ENCODE results near the gene GRIN2C. TPM values are rescaled to one million over a fixed set of nuclear protein-coding genes. Genes with fewer than 3 reads are reported as not detected.

Gene GRIN2C
- total and polyA plus RNA-seq, 2 donors from 2014 or later, result 0.15 to 0.31 TPM

DNA sequence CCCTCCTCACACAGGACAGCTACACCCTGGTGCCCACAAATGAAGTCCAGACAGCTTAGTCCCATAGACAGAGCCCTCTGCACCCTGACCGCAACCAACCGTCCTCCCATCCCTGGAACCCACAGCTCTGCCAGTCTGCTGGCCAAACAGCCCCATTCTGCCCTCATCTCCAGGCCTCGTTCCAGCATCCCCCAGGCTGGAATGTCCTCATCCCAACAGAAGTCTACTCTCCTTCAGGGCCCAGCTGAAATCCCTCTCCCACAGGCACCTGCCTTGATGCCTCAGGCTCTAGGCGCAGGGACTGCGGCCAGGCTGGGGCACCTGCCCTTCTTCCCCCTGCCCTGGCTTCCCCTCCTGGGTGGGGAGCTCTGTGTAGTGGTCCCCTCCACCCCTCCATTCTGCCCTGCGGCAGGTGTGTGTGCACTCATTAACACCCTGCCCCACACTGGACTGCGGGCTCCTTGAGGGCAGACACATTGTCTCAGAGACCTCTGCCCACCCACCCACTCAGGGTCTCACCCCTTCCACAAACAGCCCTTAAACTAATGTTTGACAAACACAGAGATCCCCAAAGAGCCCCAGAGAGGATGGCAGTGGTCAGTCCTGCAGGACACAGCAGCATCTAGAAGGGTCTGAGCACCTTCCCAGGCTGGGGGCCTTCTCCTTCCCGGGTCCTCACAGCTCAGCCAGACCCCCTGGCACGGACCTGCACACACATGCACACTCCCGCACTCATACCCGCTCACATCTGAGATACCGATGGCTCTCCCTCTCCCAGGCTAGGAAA lies 820 bp downstream of the GRIN2C start:
- Histone ChIP-seq H3K4me1 (ENCODE audit: control insufficient read depth in 2 of 3, insufficient read depth in 2 of 3, low read depth in 1 of 3, low read length in 3 of 3) (peaks cover 0 to 5% (median 2%) of the 10 kb centered on the region in 3 donors), H3K9ac (ENCODE audit: low read length in 3 of 3) (no peak overlapping the region), H3K27me3 (ENCODE audit: control insufficient read depth, insufficient read depth, low read length) (peaks cover 25% of the 10 kb centered on the region), H3K36me3 (ENCODE audit: control insufficient read depth in 2 of 3, insufficient read depth in 3 of 3, low read length in 3 of 3) (no peaks in the 10 kb centered on the region), H3K27ac (ENCODE audit: low read depth in 2 of 2, low read length in 2 of 2) (no peak overlapping the region), H3K4me3 (ENCODE audit: low read length in 3 of 3) (no peak overlapping the region), H3K9me3 (ENCODE audit: control insufficient read depth in 2 of 3, insufficient read depth in 1 of 3, low read length in 3 of 3) (no peaks in the 10 kb centered on the region)
- TF ChIP-seq, protein P1, sequence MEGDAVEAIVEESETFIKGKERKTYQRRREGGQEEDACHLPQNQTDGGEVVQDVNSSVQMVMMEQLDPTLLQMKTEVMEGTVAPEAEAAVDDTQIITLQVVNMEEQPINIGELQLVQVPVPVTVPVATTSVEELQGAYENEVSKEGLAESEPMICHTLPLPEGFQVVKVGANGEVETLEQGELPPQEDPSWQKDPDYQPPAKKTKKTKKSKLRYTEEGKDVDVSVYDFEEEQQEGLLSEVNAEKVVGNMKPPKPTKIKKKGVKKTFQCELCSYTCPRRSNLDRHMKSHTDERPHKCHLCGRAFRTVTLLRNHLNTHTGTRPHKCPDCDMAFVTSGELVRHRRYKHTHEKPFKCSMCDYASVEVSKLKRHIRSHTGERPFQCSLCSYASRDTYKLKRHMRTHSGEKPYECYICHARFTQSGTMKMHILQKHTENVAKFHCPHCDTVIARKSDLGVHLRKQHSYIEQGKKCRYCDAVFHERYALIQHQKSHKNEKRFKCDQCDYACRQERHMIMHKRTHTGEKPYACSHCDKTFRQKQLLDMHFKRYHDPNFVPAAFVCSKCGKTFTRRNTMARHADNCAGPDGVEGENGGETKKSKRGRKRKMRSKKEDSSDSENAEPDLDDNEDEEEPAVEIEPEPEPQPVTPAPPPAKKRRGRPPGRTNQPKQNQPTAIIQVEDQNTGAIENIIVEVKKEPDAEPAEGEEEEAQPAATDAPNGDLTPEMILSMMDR (IDR thresholded peaks at IDR 0.05; ENCODE audit: borderline replicate concordance, extremely low read depth, insufficient read depth), result no peak
- intact Hi-C loops (cut with DNase I), result no loop called here
- DNase-seq (no peak), FAIRE-seq (no peak)

DNA sequence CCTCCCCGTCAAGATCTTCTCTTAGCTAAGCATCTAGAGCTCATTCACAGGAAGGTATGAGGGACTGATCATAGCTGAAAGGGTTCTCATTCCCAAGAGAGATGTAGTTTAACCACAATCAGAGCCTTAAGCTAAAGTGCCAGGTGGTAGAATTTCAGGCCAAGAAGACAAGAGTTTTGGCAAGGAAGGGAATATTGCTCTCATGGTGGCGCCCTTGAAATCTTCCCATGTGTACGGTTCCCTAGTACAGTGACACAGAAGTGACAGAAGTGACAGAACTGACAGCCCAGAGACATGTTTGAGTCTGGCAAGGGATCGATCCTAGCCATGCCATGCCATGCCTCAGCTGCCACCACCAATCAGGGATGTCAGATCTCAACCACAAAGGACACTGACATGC lies 2.5 kb downstream of the GRIN2C start:
- DNase-seq, result no peak
- TF ChIP-seq, protein P1 (IDR thresholded peaks at IDR 0.05; ENCODE audit: borderline replicate concordance, extremely low read depth, insufficient read depth), result no peak
- H3K4me1 ChIP-seq (ENCODE audit: control insufficient read depth in 2 of 3, insufficient read depth in 2 of 3, low read depth in 1 of 3, low read length in 3 of 3), result peaks cover 0 to 4% (median 2%) of the 10 kb centered on the region in 3 donors
- H3K36me3 ChIP-seq (ENCODE audit: control insufficient read depth in 2 of 3, insufficient read depth in 3 of 3, low read length in 3 of 3), result no peaks in the 10 kb centered on the region
- H3K9ac ChIP-seq (ENCODE audit: low read length in 3 of 3), result no peak overlapping the region
- intact Hi-C loops (cut with DNase I), result no loop called here
- H3K9me3 ChIP-seq (ENCODE audit: control insufficient read depth in 2 of 3, insufficient read depth in 1 of 3, low read length in 3 of 3), result no peaks in the 10 kb centered on the region
- H3K4me3 ChIP-seq (ENCODE audit: low read length in 3 of 3), result no peak overlapping the region
- peaks cover 25% of the 10 kb centered on the region for H3K27me3 ChIP-seq (ENCODE audit: control insufficient read depth, insufficient read depth, low read length)
- FAIRE-seq, result no peak
- H3K27ac ChIP-seq (ENCODE audit: low read depth in 2 of 2, low read length in 2 of 2), result no peak overlapping the region

DNA sequence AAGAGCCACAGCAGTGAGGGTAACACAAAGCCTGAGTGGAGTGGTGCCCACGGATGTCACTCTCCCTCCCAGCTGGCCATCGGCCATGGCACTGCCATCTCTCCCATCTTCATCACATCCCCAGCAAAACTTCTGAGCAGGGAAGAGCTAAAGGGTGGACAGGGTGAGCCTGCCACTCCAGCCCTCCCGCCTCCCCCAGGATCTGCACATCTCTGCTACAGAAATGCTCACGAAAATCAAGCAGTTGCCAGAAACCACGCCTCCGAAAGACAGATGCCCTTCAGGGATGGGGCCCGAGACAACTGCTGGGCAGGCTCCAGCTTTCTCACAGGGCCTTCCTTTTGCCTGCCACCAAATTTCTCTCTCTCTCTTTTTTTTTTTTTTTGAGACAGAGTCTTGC lies 3.6 kb downstream of the GRIN2C start:
- FAIRE-seq (no peak), DNase-seq (no peak)
- no peak overlapping the region for H3K9ac ChIP-seq (ENCODE audit: low read length in 3 of 3)
- H3K27me3 ChIP-seq (ENCODE audit: control insufficient read depth, insufficient read depth, low read length), result peaks cover 28% of the 10 kb centered on the region
- no peak overlapping the region for H3K4me3 ChIP-seq (ENCODE audit: low read length in 3 of 3)
- H3K36me3 ChIP-seq (ENCODE audit: control insufficient read depth in 2 of 3, insufficient read depth in 3 of 3, low read length in 3 of 3), result no peaks in the 10 kb centered on the region
- H3K27ac ChIP-seq (ENCODE audit: low read depth in 2 of 2, low read length in 2 of 2), result no peak overlapping the region
- no peaks in the 10 kb centered on the region for H3K4me1 ChIP-seq (ENCODE audit: control insufficient read depth in 2 of 3, insufficient read depth in 2 of 3, low read depth in 1 of 3, low read length in 3 of 3)
- H3K9me3 ChIP-seq (ENCODE audit: control insufficient read depth in 2 of 3, insufficient read depth in 1 of 3, low read length in 3 of 3), result no peaks in the 10 kb centered on the region
- intact Hi-C loops (cut with DNase I), result no loop called here
- TF ChIP-seq, protein P1 (IDR thresholded peaks at IDR 0.05; ENCODE audit: borderline replicate concordance, extremely low read depth, insufficient read depth), result no peak
